GM11168 (cell line): ENCODE measurements around the gene MATK.

Source experiments
- in situ Hi-C: fragments of 300-500 bp; cut with MboI; formaldehyde crosslinking; loops from one replicate; pipeline ENCODE4 v1.12.0; 2022; ENCODE audit warnings: low sequenced_read_pairs; ENCODE audit not compliant: unreplicated experiment

Gene MATK

GRCh38 chr19:3792114-3792513, 5.9 kb upstream of the MATK start:
- in situ Hi-C loops = no loop called here

- in situ Hi-C loops = no loop called here
These were observed 4.8 kb upstream of the MATK start for GRCh38 chr19:3790941-3791340.

- in situ Hi-C loops = no loop called here
These were observed 4.1 kb upstream of the MATK start for GRCh38 chr19:3790209-3790734.

- in situ Hi-C loops = no loop called here
These were observed 3.0 kb upstream of the MATK start for GRCh38 chr19:3788996-3789778.

- in situ Hi-C loops = no loop called here
These were observed 687 bp downstream of the MATK start for GRCh38 chr19:3785451-3785937.

- in situ Hi-C loops = no loop called here
These were observed 1.4 kb downstream of the MATK start for GRCh38 chr19:3784607-3785450.

- in situ Hi-C loops = no loop called here
These were observed 2.3 kb downstream of the MATK start for GRCh38 chr19:3783660-3784584.

GRCh38 chr19:3782903-3783302, 3.3 kb downstream of the MATK start:
- in situ Hi-C loops = no loop called here

- in situ Hi-C loops = no loop called here
These were observed 3.9 kb downstream of the MATK start for GRCh38 chr19:3782330-3782729.

- in situ Hi-C loops = no loop called here
These were observed 4.6 kb downstream of the MATK start for GRCh38 chr19:3781603-3782002.

GRCh38 chr19:3780786-3781304, 5.3 kb downstream of the MATK start:
- in situ Hi-C loops = no loop called here

GRCh38 chr19:3778899-3779723, 7.1 kb downstream of the MATK start:
- in situ Hi-C loops = no loop called here

GRCh38 chr19:3778104-3778867, 7.9 kb downstream of the MATK start:
- in situ Hi-C loops = no loop called here

GRCh38 chr19:3776479-3777040, 9.6 kb downstream of the MATK start:
- in situ Hi-C loops = no loop called here

- in situ Hi-C loops = no loop called here
These were observed 10.3 kb downstream of the MATK start for GRCh38 chr19:3775831-3776230.

GRCh38 chr19:3775374-3775711, 10.8 kb downstream of the MATK start:
- in situ Hi-C loops = no loop called here

- in situ Hi-C loops = no loop called here
These were observed 11.4 kb downstream of the MATK start for GRCh38 chr19:3774621-3775373.
